GM19455 (cell line): Measurements from ENCODE around the gene CPNE7.
"Not testable (repeated sequence)": the region's sequence is repeated elsewhere in the genome, so short reads cannot be mapped to it uniquely, and the experiment has no call there.

Experiments
- ATAC-seq: cut with Tn5 transposase; IDR thresholded peaks from one replicate; pipeline ENCODE4 v1.9.1; 2021; ENCODE audit not compliant: unreplicated experiment

CPNE7 gene

DNA sequence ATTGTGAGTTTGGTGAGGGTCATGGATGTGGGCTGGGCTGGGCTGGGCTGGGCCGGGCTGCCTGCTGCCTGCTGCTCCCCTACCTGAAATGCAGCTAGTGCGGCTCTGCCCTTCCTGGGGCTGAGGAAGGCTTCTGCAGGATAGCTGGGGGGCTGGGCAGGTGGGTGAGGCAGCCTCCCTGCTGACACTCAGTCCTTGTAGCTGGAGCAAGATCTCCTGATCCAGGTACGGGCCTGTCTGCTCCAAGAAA is 10.4 kb upstream of the CPNE7 start:
- ATAC-seq, result no peak

DNA sequence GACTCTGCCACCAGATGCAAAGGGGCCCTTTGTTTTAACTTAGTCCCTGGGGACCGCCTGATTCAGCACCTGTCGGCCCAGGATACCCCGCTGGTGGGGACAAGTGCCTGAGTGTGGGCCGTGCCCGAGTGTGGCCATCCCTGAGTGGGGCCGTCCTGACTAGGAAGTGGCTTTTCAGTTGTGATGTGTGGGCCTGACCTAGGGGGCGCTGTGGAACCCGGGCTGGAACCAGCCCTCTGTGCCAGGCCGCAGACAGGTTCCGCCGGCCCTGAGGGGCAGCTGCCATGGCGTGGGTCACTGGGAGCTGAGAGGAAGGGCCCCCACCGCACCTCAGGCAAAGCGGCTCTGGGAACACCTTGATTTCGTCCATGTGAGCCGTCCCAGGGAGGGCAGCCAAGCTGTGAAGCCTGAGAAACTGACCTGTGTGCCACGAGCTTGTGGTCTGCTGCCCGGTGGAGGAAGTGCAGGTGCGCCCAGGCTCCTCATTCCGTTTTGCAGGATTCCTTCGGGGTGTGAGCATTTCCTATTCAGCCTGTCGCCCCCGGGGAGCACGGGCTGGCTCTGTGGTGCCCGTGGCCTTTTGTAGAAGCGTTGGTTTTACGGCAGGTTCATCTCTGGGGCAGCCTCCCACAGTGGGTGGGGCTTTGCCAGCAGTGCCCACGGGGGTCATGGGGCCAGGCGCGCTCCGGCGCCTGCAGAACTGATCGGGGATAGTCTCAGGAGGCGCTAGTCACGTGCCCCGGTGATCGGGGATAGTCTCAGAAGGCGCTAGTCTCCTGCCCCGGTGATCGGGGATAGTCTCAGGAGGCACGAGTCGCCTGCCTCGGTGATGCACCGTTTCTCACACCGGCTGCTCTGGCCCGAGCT is 9.8 kb upstream of the CPNE7 start:
- no peak for ATAC-seq

DNA sequence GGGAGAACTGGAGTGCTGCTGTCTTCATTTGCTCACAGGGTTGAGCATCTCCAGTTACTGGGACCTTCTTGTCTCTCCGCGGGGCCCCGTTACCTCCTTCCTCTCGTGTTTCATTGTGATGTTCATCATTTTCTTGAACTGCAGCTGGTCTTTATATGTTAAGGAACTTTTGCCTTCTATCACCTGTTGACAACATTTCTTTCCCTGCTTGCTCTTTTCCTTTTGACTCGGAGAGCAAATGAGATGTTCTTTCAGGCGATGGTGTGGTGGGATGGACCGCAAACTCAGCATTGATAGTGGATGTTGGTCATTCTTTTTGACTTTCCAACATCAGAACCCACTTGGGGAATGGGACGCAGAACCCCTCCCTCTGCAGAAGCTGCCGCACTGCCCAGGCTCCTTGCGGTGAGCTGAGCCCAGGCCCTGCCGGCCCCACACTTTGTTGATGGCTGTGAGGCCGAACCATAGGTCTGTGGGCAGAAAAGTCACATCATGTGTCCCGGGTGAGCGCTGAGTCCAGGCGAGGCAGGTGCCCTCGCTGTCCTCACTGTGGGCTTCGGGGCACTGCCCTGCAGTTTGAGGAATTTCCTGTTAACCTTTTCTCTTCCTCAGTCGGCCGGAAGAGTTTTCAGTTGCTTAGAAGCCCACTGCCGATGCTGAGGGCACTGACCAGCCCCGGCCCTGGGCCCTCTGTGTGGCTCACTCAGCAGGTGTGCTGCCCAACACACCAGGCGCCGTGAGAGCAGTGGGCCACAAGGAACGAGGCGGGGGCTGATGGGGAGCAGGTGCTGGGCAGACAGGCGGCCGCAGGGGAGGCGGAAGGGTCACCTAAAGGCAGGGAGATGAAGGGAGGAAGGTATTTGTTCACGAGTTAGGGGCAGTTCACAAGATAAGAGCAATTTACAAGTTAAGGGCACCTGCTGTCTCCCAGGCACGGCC is 7.6 kb upstream of the CPNE7 start:
- no peak for ATAC-seq

DNA sequence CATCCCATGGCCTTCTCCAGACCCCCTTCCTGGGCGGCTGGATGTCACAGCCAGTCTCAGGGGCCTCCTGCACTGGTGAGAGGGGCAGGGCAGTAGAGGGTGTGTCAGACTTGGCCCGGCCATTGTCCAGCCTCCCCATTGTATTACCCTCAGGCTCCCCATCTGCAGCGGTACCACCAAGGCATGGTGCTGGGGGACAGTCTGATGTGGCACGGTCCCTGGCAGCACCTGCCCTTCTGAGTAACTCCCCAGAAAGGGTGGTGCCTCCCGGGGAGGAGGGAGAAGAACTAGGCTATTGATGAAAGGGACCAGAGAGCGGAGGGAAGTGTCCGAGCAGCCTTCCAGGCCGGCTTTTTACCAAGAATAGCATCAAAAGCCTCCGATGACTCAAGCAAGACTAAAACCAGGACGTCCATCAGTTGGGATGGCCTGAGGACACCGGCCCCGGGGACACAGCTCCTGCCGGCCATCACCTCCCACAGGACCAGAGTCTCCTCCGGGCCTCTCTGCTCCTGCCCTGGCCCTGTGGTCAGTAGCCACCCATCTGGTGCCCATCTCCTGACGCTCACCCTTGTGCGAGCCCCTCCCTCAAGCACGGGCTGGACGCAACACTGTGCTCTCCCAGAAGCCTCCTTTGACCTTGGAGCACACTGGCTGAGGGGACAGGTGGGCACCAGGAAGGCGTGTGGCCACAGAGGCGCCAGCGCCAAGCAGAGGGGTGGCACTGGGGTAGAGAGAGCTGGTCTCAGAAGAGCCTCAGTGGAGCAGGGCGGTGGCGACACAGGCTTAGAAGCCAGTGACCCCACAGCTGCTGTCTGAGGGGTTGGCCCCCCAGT is 5.8 kb upstream of the CPNE7 start:
- no peak for ATAC-seq

DNA sequence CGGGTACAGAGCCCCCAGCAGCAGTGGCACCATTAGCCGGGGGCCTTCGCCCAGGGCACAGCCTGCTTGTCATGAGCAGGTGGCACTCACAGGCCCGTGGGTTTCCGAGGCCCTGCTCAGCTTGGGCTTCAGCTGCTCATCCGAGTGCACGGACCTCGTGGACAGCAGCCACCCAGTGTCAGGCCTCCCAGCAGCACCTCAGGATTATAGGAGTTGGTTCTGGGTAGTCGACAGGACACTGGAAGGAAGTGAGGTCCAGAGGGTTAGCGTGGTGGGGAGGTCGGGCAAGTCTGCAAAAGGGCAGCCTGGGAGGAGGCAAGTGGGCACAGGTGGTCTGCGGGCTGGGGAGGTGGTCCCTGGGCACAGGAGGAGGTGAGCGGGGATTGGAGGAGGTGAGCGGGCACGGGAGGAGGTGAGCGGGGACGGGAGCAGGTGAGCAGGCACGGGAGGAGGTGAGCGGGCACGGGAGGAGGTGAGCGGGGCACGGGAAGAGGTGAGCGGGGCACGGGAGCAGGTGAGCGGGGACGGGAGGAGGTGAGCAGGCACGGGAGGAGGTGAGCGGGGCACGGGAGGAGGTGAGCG is 5.1 kb upstream of the CPNE7 start:
- no peak for ATAC-seq

DNA sequence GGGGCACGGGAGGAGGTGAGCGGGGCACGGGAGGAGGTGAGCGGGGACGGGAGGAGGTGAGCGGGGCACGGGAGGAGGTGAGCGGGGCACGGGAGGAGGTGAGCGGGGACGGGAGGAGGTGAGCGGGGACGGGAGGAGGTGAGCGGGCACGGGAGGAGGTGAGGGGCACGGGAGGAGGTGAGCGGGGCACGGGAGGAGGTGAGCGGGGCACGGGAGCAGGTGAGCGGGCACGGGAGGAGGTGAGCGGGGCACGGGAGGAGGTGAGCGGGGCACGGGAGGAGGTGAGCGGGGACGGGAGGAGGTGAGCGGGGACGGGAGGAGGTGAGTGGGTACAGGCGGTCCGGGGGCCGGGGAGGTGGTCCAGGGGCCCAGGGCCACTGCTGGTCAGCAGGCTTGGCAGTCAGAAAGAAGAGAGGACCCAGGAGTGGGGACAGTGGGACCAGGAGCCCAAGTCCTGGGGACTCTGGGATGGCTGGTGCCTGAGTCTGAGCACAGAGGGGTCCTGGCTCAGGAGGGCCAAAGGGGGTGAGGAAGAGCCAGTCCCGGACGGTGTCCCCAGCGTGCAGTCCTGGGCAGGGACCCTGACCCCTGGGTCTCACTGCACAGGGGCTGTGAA is 4.5 kb upstream of the CPNE7 start:
- ATAC-seq, result not testable (repeated sequence)

DNA sequence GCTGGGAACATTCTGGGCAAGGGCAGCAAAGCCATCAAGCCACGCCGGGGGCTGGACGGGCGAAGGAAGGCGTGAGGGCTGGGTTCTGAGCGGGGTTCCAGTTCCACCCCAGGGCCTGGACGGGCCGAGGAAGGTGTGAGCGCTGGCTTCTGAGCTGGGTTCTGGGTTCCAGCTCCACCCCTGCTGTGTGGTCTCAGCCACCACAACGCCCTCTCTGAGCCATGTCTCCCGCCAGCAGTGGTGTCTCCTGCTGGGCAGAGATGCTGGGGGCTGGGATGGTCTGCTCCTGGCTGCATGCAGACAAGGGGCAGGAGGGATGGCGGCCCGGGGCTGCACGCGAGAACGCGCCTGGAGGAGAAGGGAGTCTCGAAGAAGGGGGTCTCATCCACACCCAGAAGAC is 3.9 kb upstream of the CPNE7 start:
- no peak for ATAC-seq

DNA sequence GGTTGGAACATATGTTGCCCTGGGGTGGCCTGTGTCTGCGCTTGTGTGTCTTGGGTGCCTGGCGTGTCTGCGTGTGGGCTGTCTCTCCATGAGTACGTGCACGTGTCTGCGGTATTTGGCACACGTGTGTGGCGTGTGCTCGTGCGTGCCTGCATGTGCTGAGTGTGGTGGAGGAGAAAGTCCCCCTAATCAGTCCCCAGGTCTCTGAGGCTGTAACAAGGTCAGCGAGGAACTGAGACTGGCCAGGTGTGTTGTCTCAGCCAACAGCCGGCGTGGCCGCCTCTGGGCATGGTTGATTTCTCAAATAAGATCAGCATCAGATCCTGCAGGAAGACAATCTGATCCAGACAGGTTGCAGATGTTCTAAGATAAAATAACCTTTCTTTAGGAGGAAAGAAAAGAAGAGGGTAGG is 3.5 kb upstream of the CPNE7 start:
- no peak for ATAC-seq

DNA sequence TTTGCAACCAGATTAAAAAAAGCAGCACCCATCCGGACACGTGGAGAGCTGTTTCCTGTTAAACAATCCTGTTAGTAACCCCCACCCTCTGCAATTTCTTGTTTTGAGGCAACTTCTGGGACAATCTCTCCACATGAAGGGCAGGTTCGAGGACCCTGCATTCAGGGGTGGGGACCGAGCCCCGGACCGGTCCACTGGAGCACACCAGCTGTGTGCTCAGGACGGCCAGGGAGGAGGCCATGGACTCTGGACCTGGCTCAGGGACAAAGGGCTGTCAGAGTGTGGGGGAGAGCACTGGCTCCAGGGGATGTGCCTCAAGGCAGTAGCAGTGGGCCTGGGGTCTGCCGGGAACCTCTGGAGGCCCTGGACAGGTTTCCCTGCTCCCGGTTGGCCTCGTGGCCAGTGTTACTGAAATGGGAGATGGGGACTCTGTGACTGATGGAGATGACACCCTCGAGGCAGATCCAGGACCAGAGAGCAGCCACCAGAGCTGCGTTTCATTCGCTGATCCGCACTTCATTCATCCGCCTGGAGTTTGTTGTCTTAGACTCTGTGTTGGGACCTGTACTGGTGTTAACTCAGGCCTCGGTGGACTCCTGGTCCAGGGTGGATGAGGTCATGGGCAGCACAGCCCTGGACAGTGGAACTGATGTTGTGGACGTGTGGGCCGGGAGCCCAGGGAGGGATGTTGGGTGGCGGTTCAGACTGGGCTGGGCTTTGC is 2.9 kb upstream of the CPNE7 start:
- no peak for ATAC-seq

DNA sequence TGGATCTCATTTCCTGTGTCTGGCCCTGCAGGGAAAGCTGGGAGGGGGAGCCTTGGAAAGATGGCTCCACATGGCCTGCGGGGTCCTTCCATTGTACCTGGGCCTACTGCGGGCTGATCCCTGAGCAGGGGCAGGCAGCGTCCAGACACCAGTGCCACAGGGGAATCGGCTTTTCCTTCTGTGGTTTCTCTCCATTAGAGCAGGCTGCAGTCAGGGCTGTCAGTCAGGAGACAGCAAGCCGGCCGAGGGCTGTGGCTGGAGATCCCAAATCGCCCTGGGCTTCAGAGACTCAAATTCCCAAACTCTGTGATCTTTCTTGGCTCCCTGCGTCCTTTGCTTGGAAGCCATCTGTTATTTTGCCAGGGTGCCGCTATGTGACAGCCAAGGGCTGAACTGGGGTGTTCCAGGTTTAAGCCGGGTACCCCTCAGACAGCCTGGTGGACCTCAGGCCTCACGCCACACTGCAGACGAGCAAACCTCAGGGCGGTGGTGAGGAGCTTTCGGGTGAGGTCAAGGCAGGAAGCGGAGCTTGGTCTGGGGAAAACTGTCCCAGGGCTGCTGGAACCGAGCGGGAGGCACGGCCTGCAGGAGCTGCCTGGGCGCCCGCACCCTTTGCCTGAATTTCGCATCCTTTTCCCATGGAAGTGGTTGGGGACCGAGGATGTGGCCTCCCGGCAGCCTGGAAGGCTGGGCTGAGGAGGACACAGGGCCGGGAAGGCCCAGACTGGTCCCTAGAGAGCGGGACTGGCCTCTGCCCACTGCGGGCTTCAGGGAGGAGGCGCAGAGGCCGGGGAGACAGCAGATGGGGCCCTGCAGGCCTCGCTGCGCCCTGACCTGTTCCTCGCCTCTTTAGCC is 1.5 kb upstream of the CPNE7 start:
- ATAC-seq, result no peak

DNA sequence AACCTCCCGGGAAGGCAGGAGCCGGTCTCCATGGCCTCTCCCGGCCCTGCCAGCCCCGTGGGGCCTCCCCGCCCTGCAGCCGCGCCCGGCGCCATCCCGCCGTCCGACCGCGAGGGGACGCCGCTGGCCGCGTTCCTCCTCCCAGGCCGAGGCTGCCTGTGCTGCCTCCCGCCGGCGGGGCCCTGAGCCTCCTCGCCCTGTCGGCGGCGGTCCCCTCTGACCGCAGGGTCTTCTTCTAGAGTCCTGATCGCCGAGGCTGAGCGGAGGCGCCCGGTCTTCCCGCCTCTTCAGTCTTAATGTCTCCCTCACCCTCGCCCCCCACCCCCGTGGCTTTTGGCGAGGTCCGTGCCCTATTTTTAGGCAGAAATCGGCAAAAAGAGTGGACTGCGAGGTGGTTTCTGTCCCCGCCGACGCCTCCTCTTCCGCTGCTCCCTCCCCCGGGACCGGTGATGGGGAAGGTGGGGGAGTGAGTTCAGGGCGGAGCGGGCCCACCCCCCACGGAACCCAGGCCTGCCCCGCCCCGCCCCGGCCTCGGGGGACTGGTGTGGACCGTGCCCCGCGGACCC is 794 bp upstream of the CPNE7 start:
- ATAC-seq, result no peak

DNA sequence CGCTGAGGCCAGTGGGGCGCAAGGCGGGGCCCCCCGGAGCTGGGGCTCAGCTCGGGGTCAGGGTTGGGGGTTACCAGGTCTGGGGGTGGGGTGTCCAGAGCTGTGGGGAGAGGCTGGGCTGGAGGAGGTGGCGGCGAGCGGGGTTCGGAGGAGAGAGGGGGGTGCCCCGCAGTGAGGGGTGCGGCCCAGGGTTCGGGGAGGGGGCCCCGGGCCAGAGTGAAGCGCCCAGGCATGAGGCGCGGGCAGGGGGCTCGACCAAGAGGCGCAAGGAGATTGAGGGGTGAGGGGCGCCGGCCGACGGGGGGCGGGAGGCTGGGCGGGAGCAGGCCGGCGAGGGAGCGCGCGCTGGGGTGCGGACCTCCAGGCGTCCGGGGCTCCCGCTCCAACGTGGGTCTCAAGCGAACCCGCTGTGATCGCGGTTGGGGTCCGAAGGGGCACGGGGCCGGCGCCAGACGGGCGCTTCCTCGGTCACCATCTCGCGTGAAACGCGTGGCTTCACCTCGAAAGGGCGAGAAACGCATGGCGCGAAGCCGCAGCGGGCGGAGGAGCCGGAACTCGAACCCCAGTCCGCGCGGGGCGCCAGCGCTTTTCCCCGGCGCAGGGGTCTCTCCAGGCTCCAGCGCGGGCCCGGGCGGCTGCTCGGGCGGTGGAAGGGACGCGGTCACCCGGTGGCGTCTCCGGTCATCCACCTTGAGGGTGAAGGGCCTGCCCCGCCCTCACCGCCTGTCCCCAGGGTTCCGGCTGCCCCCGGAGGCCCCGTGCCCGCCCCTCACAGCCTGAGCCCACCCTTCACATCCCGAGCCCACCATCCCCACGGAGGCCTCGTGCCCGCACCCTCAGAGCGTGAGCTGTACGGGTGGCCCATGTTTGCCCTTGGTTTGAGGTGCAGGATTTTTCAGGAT is 846 bp downstream of the CPNE7 start:
- ATAC-seq, result no peak

DNA sequence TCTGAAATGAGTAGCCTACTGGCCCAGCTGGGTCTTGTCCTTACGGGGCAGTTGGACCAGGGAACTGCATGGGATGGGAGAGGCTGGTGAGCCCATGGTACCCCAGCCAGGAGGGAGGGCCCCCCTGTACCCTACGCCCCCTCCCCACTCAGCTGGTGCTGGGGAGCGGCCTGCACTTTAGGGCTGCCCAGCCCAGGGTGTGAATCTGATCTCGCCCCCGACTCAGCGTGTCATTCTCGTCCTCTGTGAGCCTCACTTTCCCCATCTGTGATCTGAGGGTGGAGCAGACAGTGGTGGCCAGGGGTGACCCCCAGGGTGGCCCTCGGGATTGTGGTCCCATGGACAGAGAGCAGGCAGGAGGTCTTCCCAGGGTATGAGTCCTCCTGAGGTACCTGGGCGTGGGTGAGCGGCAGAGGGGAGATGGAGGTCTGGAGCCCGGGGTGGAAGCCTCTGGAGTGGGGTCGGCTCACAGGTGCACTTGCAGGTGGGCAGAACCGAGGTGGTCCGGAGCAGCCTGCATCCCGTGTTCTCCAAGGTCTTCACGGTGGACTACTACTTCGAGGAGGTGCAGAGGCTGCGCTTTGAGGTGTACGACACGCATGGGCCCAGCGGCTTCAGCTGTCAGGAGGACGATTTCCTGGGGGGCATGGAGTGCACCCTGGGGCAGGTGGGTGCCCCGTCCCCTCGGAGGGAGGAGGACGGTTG is 1.6 kb downstream of the CPNE7 start:
- no peak for ATAC-seq

DNA sequence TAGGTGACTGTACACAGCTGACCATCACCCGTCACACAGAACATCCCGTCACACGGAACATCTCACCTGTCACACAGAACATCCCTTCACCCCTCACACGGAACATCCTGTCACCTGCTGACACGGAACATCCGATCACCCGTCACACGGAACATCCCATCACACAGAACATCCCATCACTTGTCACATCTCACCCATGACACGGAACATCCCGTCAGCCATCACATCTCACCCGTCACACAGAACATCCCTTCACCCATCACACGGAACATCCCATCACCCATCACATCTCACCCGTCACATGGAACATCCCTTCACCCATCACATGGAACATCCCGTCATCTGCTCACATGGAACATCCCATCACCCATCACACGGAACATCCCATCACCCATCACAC is 3.8 kb downstream of the CPNE7 start:
- ATAC-seq, result no peak

DNA sequence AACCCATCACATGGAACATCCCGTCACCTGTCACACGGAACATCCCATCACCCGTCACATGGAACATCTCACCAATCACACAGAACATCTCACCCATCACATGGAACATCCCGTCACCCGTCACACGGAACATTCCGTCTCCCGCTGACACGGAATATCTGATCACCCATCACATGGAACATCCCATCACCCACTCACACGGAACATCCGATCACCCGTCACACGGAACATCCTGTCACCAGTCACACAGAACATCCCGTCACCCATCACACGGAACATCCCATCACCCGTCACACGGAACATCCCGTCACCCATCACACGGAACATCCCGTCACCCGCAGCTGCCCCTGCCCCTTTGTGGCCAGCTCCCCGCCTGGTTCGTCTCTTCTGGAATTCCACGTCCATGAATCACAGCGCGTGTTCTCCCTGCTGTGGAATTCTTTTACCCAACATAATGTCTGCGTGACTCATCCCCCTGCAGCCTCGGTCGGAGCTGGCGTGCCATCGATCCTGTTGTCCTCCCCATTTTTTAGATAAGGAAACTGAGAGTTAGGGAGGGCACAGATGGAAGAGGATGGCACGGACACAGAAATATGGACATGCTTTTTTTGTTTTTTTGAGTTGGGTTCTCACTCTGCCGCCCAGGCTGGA is 5.6 kb downstream of the CPNE7 start:
- no peak for ATAC-seq

DNA sequence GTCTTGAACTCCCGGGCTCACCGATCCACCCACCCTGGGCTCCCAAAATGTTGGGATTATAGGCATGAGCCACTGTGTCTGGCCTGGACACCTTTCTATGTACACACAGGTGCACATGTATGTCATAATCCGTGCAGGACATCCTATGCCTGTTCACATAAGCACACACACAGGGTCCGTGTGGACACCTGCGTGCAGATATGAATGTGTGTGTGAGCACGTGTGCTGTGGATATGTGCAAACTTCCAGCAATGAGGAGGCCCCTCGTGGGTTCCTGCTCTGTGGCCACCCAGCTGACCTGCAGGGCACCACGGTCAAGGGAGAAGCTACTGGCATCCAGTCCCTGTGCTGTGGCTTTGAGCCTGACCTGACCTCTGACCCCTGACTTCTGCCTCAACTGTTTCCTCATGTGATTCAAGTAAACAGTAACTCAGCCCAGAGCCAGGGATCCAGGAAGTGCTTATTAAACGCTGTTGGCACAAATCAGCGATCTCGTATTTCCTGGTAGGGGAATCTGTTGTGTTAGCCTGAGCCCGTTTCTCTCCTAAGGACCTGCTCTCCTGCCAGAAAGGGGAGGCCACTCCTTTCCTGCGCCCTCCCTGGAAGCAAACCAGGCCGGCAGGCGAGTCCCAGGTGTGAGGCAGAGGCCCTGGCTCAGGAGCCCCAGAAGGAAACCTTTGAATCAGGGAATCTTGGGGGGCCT is 6.5 kb downstream of the CPNE7 start:
- ATAC-seq, result no peak
